Colon (tissue), 2 donors: ENCODE data around the gene SLC39A11.

Source experiments
- FAIRE-seq: peaks from 2 replicates; lab custom pipeline; 2012; peaks lifted over from hg19 to GRCh38; lab: Jason Lieb, UNC
- donor health status: control.
- donor health status: control.

SLC39A11 gene

DNA sequence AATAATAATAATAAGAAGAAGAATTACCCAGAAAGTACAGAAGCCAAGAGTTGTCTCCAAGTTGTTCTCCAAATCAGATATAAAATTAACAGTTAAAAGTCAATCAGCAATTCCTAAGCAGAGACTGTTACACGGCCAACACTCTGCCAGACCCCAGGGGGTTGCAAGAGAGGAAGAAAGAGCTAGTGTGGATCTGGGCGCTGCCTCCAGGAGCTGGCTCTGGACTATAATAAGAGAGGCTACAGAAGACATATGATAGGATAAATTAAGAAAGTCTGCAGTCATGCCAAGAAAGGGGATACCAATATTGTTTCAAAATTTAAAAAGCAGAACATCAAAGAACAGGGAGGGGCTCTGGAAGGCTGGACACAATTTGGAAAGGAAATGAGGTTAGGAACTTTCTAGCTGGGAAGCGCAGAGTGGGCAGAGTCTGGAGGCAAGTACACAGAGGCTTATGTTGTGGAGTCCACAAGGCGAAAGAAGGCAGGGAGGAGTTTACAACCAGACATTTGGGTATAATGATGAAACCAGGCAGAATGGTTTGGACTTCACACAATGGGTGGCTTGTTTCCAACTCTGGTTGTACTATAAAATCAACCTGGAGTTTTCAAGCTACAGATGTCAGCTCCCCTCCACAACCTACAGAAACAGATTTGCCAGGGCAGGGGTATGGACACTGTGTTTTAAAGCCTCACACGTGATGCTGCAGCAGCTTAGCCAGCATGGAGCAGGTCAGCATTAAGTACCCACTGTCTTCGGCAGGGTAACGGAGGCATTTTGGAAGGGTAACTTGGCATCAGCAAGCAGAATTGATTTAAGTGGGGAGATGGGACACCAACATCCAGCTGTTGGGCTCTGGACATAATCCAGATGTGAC lies 49.4 kb downstream of the SLC39A11 start:
- no peak for FAIRE-seq

DNA sequence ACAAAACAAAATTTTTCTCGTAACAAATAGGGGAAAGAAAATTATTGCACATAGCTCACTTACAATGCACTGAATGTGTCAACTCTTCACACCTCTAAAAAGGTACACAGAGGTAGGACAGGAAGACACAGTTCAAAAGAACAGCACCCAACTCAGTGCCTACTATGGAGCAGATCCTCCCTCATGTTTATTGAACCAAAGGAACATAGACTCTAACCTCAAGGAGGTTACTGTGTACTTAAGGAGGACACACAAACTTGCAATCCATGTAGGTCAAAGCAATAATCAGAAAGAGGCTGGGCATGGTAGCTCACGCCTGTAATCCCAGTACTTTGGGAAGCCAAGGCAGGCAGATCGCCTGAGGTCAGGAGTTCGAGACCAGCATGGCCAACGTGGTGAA lies 50.3 kb downstream of the SLC39A11 start:
- FAIRE-seq = no peak

DNA sequence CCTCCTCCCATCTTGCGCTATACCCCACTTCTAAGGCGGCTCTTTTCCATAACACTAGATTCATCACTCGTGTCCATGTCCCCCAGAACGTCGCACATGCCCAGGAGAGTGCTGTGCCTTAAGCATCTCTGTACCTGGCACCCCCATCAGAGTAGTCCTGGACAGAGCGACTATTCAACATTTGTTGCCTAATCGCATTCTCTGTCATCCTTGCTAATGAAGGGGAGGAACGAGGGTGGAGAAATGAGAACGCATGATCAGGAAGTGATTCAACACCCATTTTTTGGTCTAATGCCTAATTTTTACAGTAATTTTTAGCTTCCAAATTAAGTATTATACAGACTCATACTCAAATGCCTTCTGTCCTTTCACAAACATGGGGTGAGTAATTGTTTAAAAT lies 53.2 kb downstream of the SLC39A11 start:
- no peak for FAIRE-seq

GRCh38 chr17:73031472-73031871 lies 61.0 kb downstream of the SLC39A11 start:
- FAIRE-seq = no peak

DNA sequence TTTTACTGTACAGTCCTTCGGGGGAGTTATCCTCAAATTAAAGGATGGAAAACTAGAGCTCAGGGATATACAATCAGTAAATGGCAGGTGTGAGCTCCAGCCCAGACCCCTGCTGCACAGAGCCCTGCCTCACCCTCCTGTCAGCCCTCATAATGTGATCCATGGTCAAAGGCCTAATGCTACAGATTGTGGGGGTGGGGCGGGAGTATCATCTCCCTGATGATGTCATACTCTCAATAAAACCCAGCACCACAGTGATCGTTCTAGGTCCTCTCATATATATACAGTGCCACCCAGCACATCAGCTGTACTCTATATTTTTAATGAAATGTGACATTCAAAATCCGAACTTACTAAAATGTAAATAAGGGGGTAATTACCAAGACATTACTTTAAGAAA lies 61.5 kb downstream of the SLC39A11 start:
- FAIRE-seq = no peak

GRCh38 chr17:73030501-73030921 lies 62.0 kb downstream of the SLC39A11 start:
- FAIRE-seq = no peak

GRCh38 chr17:73029991-73030390 lies 62.5 kb downstream of the SLC39A11 start:
- no peak for FAIRE-seq

GRCh38 chr17:73029021-73029420 lies 63.5 kb downstream of the SLC39A11 start:
- no peak for FAIRE-seq

DNA sequence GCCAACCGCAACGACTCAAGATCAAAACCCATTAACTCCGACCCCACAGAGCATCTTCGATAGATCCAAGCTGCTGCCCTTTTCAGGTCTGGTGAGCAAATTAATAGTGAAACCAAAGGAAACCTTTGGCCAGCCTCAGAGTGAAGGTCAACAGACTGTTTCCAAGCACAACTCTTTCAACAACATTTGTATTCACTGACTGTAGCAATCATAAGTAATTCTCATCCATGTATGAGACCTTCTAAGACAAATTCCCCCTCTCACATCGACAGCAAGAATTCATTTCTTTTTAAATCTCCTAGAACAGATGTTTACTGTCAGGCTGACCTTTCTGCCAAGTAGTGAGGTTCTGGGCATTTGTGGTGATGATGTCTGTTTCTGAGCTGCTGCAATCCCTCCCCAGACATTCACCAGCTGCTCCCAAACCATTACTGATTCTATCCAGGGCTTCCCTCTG lies 64.2 kb downstream of the SLC39A11 start:
- no peak for FAIRE-seq

DNA sequence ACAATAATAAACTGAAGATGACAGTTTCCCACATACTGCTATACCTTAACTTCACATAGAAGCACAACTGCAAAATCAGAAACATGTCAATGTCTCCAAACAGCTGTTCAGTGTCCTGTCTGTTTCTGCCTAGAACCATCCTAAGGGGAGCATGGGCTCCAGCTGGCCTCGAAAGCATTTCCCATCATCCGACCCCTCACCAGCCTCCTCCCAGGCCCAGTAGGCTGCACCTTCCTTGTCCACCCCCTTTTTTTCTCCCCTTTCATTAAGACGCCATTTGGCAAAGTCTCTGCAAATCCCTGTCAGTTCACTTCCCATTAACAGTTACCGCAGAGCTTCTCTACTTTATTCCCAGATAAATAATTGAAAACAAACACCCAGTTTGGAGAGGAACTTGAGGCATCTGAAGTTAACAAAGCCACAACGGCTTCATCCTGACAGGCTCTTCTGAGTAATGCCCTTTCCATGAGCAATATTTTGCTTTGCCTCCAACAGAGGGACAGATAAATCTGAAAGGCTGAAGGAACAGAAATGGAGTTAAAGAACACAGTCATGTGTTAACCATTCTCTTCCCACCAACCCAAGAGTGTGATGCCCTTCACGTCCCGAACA lies 65.3 kb downstream of the SLC39A11 start:
- FAIRE-seq = no peak

GRCh38 chr17:73025041-73025560 lies 67.4 kb downstream of the SLC39A11 start:
- FAIRE-seq = no peak

- FAIRE-seq = no peak
These were observed 68.7 kb downstream of the SLC39A11 start for GRCh38 chr17:73023759-73024158.

- FAIRE-seq = no peak
These were observed 69.8 kb downstream of the SLC39A11 start for GRCh38 chr17:73022694-73023093.

DNA sequence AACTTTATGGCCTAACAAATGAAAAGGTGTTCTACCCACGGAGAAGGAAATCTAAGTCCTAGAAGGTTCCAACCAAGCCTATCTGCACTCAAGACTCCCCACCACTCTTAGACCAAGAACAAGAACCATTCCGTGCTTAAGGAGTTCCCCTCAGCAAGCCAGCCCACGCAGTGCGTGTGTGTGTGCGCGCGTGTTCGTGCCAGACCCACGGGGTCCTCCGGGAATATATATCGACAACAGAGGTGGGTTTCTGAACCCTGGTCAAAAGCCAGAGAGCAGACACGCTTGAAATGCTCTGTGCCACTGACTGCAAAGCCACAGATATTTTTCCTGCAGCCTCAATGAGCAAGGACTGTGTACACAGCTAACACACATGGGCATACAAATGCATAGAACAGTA lies 70.7 kb downstream of the SLC39A11 start:
- no peak for FAIRE-seq

- FAIRE-seq = no peak
These were observed 72.4 kb downstream of the SLC39A11 start for GRCh38 chr17:73020110-73020509.

- no peak for FAIRE-seq
These were observed 73.9 kb downstream of the SLC39A11 start for GRCh38 chr17:73018599-73018998.

- FAIRE-seq = no peak
These were observed 74.8 kb downstream of the SLC39A11 start for GRCh38 chr17:73017658-73018057.

- FAIRE-seq = no peak
These were observed 76.7 kb downstream of the SLC39A11 start for GRCh38 chr17:73015722-73016276.

- FAIRE-seq = no peak
These were observed 78.4 kb downstream of the SLC39A11 start for GRCh38 chr17:73013816-73014663.

DNA sequence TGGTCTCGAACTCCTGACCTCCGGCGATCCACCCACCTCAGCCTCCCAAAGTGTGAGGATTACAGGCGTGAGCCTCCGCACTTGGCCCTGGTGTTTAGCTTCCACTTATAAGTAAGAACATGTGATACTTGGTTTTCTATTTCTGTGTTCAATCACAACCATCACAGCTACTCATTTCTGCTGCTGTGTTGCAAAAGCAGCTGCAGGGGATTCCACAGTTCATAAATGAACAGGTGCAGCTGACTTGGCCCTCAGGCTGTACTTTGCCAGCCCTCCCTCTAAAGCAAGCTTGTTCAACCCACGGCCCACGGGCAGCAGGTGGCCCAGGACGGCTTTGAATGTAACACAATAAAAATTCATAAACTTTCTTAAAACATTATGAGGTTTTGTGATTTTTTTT lies 79.2 kb downstream of the SLC39A11 start:
- no peak for FAIRE-seq

DNA sequence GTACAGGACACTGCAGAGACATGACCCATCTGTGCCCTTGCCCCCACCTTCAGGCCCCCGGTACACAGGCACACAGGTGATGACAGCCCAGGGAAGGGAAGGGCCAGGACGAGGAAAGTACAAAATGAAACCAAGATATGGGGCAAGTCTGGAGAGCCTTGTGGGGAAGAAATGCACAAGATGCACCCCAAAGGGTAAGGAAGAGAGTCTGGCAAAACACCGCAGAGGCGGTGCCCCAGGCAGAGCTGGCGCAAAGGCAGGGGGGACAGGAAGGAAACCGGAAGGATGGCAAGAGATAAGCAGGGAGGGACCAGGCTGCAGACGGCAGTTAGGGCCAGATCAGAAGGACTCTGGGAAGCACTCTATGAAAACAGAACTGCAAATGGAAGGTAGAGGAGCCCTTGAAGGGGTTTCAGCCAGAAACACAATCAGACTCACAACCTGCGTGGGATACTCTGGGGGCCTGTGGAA lies 81.4 kb downstream of the SLC39A11 start:
- FAIRE-seq = no peak

- no peak for FAIRE-seq
These were observed 82.1 kb downstream of the SLC39A11 start for GRCh38 chr17:73010414-73010813.
